Upper lobe of left lung (tissue), 4 donors: ENCODE results near the gene LAMA2.

ENCODE experiments used
- CTCF ChIP-seq, 6 experiments: fragments of 450-650 bp in 4 of 6; fragments of 200-600 bp in 2 of 6; sonication (generic) in 2 of 6; IDR thresholded peaks; one replicate each; pipeline ENCODE4 v1.5.1; 2016 to 2019; ENCODE audit warnings: antibody characterized with exemption in 6 of 6
- POLR2A ChIP-seq, 4 donors: fragments of 450-650 bp; IDR thresholded peaks; one replicate each; pipeline ENCODE4 v1.5.1; 2016 to 2017; ENCODE audit warnings: antibody characterized with exemption in 4 of 4, mild to moderate bottlenecking in 2 of 4

DNA sequence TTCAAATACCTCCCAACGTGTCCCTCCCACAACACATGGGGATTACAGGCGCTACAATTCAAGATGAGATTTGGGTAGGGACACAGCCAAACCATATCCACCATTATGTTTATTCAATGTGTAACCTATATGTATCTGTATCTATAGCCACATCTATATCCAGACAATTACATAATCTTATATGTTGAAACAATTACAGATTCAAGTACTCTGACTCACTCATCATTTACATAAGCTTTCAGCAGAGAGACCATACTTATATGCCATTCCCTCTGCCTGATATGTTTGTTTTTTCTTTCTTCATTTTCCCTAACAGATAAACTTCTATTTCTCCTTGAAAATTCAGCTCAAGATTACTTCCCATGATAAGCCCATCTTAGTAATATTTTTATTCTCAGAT lies 163.6 kb downstream of the LAMA2 start:
- no peak for TF ChIP-seq CTCF (IDR thresholded peaks at IDR 0.05)
- TF ChIP-seq POLR2A (IDR thresholded peaks at IDR 0.05) = no peak
